ENCODE results near the gene PRRC2C.

The PRRC2C gene

DNA sequence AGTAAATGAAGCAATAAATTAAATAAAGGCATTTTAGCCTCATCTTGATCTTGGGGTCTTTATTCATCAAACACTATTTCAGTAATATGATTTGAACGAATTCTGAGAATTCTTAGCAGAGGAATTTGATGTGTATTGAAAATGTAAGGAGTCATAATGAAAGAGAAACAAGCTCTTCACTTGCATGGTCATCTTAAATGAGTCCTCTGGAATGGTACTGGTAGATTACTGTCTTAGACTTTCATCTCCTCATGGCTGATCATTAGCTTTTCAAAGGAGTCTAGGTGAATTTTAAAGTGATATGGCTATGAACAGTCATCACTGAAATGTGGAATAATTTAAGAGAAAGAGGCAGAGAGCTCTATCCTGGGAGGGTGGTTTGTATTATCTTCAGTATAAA is 30.0 kb downstream of the PRRC2C start:
- TF ChIP-seq FOXM1 (IDR thresholded peaks at IDR 0.05; ENCODE audit: borderline replicate concordance, low read depth) (no peak), ZBTB7A (IDR thresholded peaks at IDR 0.05; ENCODE audit: low read depth) (no peak), RAD21 (IDR thresholded peaks at IDR 0.05; ENCODE audit: low read depth) (no peak), YY1 (IDR thresholded peaks at IDR 0.05; ENCODE audit: low read depth) (no peak), TCF12 (IDR thresholded peaks at IDR 0.05; ENCODE audit: low read depth) (no peak), CEBPB (IDR thresholded peaks at IDR 0.05) (no peak), TAF1 (IDR thresholded peaks at IDR 0.05; ENCODE audit: low read depth) (no peak), REST (IDR thresholded peaks at IDR 0.05; ENCODE audit: low read depth) (no peak), EGR1 (IDR thresholded peaks at IDR 0.05) (no peak), MAX (IDR thresholded peaks at IDR 0.05) (no peak), TEAD4 (IDR thresholded peaks at IDR 0.05) (no peak)
- TF ChIP-seq, protein P1, sequence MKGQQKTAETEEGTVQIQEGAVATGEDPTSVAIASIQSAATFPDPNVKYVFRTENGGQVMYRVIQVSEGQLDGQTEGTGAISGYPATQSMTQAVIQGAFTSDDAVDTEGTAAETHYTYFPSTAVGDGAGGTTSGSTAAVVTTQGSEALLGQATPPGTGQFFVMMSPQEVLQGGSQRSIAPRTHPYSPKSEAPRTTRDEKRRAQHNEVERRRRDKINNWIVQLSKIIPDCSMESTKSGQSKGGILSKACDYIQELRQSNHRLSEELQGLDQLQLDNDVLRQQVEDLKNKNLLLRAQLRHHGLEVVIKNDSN (IDR thresholded peaks at IDR 0.05): no peak

- TF ChIP-seq TEAD4 (IDR thresholded peaks at IDR 0.05) (no peak), TAF1 (IDR thresholded peaks at IDR 0.05; ENCODE audit: low read depth) (no peak), RAD21 (IDR thresholded peaks at IDR 0.05; ENCODE audit: low read depth) (no peak), NFIC (IDR thresholded peaks at IDR 0.05) (no peak), REST (IDR thresholded peaks at IDR 0.05; ENCODE audit: low read depth) (no peak), ZBTB7A (IDR thresholded peaks at IDR 0.05; ENCODE audit: low read depth) (no peak)
These were observed 30.4 kb downstream of the PRRC2C start for GRCh38 chr1:171515741-171516140.

DNA sequence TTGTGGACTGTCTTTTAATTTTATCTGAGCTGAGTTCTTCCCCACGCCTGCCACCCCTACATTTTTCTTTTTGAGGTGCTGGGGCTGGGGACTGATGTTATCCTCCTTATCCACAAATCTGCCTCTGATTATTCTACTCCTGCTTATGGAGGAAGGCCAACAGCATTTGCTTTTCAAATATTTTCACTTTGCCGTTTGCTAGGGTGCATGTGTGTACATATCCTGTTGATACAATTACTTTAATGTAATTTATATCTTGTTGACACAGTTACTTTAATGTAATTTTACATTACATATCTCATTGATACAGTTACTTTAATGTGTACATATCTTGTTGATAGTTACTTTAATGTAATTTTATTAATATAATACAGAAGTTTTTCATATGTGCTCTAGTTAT is 36.2 kb downstream of the PRRC2C start:
- TF ChIP-seq NFIC (IDR thresholded peaks at IDR 0.05): no peak
- no peak for TF ChIP-seq TAF1 (IDR thresholded peaks at IDR 0.05; ENCODE audit: low read depth)
- TF ChIP-seq CEBPB (IDR thresholded peaks at IDR 0.05): no peak
- TF ChIP-seq TCF12 (IDR thresholded peaks at IDR 0.05; ENCODE audit: low read depth): no peak
- TF ChIP-seq EP300 (IDR thresholded peaks at IDR 0.05; ENCODE audit: borderline replicate concordance): no peak
- TF ChIP-seq MAX (IDR thresholded peaks at IDR 0.05): no peak
- no peak for TF ChIP-seq TEAD4 (IDR thresholded peaks at IDR 0.05)
- TF ChIP-seq FOXM1 (IDR thresholded peaks at IDR 0.05; ENCODE audit: borderline replicate concordance, low read depth): no peak
- TF ChIP-seq EGR1 (IDR thresholded peaks at IDR 0.05): no peak
- TF ChIP-seq RAD21 (IDR thresholded peaks at IDR 0.05; ENCODE audit: low read depth): no peak

- TF ChIP-seq TAF1 (IDR thresholded peaks at IDR 0.05; ENCODE audit: low read depth) (no peak), MAX (IDR thresholded peaks at IDR 0.05) (no peak), EGR1 (IDR thresholded peaks at IDR 0.05) (no peak), EP300 (IDR thresholded peaks at IDR 0.05; ENCODE audit: borderline replicate concordance) (no peak), YY1 (IDR thresholded peaks at IDR 0.05; ENCODE audit: low read depth) (no peak)
- TF ChIP-seq, protein P1 (IDR thresholded peaks at IDR 0.05): no peak
These were observed 45.3 kb downstream of the PRRC2C start for GRCh38 chr1:171530676-171531075.

GRCh38 chr1:171532520-171532919 is 47.2 kb downstream of the PRRC2C start:
- no peak for TF ChIP-seq TCF12 (IDR thresholded peaks at IDR 0.05; ENCODE audit: low read depth)

DNA sequence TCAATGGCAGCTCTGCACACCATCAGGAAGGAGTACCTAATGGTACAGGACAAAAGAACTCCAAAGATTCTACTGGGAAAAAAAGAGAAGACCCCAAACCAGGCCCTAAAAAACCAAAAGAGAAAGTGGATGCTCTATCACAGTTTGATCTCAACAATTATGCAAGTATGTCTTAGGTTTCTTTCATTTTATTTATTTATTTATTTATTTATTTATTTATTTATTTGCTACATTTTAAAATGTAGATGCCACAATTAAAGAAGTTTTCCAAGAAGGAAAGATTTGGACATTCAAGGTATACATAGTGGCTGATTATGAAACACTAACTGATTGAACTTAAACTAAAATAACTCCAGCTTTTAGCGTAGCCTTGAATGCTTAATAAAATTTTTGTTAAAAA is 60.2 kb downstream of the PRRC2C start:
- TF ChIP-seq ZBTB7A (IDR thresholded peaks at IDR 0.05; ENCODE audit: low read depth) (no peak), REST (IDR thresholded peaks at IDR 0.05; ENCODE audit: low read depth) (no peak), FOXM1 (IDR thresholded peaks at IDR 0.05; ENCODE audit: borderline replicate concordance, low read depth) (no peak), TCF12 (IDR thresholded peaks at IDR 0.05; ENCODE audit: low read depth) (no peak), TEAD4 (IDR thresholded peaks at IDR 0.05) (no peak), MAX (IDR thresholded peaks at IDR 0.05) (no peak), TAF1 (IDR thresholded peaks at IDR 0.05; ENCODE audit: low read depth) (no peak), EP300 (IDR thresholded peaks at IDR 0.05; ENCODE audit: borderline replicate concordance) (no peak), NFIC (IDR thresholded peaks at IDR 0.05) (no peak)
